ENCODE data around the gene CFAP251.

The CFAP251 gene

DNA sequence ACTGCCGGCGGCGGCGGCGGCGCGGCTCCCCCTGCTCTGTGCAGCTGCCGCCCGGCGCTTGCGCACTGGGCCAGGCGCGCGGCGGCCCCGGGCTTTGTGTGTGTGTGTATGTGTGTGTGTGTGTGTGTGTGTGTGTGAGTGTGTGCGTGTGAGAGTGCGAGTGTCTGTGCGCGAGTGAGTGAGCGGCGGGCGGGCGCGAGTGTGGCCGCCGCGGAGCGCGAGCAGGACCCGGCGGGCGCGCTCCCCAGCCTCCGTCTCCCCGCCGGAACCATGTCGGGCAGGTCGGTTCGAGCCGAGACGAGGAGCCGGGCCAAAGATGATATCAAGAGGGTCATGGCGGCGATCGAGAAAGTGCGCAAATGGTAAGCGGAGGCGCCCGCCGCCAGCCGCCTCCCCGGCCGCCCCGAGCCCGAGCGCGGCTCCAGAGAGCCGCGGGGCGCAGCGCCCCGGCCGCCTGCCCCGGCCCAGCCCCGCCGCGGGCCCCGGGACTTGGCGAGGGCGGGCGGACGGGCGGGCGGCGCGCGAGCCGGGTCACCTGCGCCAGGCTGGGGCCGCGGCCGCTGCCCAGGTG, 103.5 kb downstream of the CFAP251 start, which contains the start of gene BCL7A:
Gene BCL7A (plus strand): TSS at position 63 of the 571 bp plus-strand sequence. CDS start 208 bp downstream, at position 271.
- no peak for DNase-seq (ENCODE audit: insufficient read length, low spot score)
- peak; percentile 74 for FAIRE-seq
- TF ChIP-seq TAF1 (IDR thresholded peaks at IDR 0.05; ENCODE audit: low read depth, low read length): no peak
- no peak for TF ChIP-seq POLR2A (IDR thresholded peaks at IDR 0.05; ENCODE audit: low read depth, low read length)
- TF ChIP-seq PAX5 (IDR thresholded peaks at IDR 0.05; ENCODE audit: insufficient read depth, low read length, severe bottlenecking): no peak

DNA sequence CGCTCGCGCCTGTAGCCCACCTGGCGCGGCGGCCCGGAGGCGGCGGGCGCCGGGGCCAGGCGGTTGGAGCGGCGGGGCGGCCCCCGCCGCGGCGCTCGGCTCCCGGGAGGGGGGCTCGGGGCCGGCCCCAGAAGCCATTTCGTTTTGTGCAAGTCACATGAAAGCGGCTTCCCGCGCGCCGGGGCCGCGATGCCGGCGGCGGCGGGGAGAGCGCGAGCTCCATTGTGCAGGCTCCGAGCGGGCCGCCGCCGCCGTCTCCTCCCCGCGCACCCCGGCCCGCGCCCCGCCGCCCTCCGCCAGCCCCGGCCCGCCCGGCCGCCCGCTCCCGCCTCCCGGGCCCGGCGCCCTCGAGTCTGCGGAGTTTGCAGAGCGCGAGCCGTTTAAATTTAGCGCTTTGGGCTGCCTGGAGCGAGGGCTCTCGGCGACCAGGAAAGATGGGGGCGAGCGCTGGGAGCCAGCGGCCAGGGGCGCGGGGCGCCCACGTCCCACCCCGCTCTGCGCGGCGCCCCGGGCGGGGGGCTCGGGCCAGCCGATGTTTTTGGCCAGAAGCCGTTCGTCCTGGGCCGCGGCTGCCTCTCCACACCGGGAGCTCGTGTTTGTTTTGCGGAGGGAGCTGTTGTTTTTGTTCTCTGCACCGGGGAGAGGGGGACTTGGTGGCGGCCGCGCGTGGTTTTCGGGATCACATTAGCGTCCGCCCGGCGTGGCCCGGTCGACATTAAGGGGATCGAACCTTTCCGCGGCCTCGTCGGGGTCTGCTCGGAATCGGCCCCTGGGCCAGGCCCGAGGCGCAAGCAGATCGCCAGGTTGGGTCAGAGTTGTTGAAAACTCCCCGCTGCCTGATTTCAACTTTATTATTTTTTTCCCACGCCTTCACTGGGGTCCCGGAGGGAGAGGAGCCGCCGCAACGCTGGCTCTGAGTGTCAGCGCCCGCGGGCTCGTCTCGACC, 104.3 kb downstream of the CFAP251 start:
- TF ChIP-seq PAX5 (IDR thresholded peaks at IDR 0.05; ENCODE audit: insufficient read depth, low read length, severe bottlenecking): no peak
- TF ChIP-seq POLR2A (IDR thresholded peaks at IDR 0.05; ENCODE audit: low read depth, low read length): no peak
- TF ChIP-seq POU2F2 (IDR thresholded peaks at IDR 0.05; ENCODE audit: low read depth, low read length): no peak
- no peak for TF ChIP-seq TAF1 (IDR thresholded peaks at IDR 0.05; ENCODE audit: low read depth, low read length)
- no peak for TF ChIP-seq SPI1 (IDR thresholded peaks at IDR 0.05; ENCODE audit: low read depth, low read length)
- no peak for TF ChIP-seq POLR2AphosphoS5 (IDR thresholded peaks at IDR 0.05; ENCODE audit: low read depth, low read length)
- FAIRE-seq (no peak), DNase-seq (ENCODE audit: insufficient read length, low spot score) (no peak)

DNA sequence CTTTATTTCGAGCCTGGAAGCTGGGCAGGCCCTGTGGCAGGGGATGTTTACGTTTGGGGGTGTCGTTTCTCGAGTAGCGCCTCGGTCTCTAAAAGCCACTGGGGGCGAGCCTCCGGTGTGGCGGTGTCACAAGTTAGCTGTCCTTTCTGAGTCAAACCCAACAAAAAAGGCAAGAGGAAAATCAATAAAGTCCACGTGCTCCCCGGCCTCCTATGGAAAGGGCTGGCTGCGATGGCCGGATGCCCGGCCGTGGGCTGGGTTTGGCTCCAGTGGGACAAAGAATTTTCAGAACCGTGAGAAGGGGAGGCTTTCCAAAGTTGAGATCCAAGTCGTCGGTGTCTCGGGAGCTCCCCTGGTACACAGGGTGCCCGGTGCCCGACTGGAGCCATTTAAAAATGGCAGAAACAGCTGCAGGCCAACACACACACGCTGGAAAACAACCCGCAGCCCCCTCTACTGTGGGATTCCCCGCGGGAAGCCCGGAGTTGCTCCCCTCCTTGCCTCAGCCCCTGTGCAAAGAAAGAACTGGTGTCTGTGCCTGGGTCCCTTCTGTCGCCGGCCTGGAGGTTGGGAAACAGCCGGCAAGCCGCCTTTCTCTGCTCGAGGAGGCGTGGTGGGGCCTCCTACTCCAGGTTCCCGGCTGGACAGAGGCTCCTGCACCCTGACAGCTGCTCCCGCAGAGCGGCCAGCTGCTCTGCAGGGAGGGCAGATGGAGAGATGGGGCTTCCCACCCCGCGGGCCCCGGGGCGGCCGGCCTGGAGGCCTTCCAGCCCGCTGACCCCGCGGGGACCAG, 105.1 kb downstream of the CFAP251 start:
- TF ChIP-seq SPI1 (IDR thresholded peaks at IDR 0.05; ENCODE audit: low read depth, low read length) (no peak), PAX5 (IDR thresholded peaks at IDR 0.05; ENCODE audit: insufficient read depth, low read length, severe bottlenecking) (no peak), POLR2AphosphoS5 (IDR thresholded peaks at IDR 0.05; ENCODE audit: low read depth, low read length) (no peak), POLR2A (IDR thresholded peaks at IDR 0.05; ENCODE audit: low read depth, low read length) (no peak), POU2F2 (IDR thresholded peaks at IDR 0.05; ENCODE audit: low read depth, low read length) (no peak), TAF1 (IDR thresholded peaks at IDR 0.05; ENCODE audit: low read depth, low read length) (no peak)
- DNase-seq (ENCODE audit: insufficient read length, low spot score) (no peak), FAIRE-seq (no peak)

- TF ChIP-seq POU2F2 (IDR thresholded peaks at IDR 0.05; ENCODE audit: low read depth, low read length): no peak
- no peak for TF ChIP-seq TAF1 (IDR thresholded peaks at IDR 0.05; ENCODE audit: low read depth, low read length)
- TF ChIP-seq PAX5 (IDR thresholded peaks at IDR 0.05; ENCODE audit: insufficient read depth, low read length, severe bottlenecking): no peak
- no peak for TF ChIP-seq POLR2A (IDR thresholded peaks at IDR 0.05; ENCODE audit: low read depth, low read length)
- TF ChIP-seq SPI1 (IDR thresholded peaks at IDR 0.05; ENCODE audit: low read depth, low read length): no peak
- TF ChIP-seq POLR2AphosphoS5 (IDR thresholded peaks at IDR 0.05; ENCODE audit: low read depth, low read length): no peak
- DNase-seq (ENCODE audit: insufficient read length, low spot score) (no peak), FAIRE-seq (peak; percentile 9)
Observed at GRCh38 chr12:122024132-122024785, 105.9 kb downstream of the CFAP251 start.

DNA sequence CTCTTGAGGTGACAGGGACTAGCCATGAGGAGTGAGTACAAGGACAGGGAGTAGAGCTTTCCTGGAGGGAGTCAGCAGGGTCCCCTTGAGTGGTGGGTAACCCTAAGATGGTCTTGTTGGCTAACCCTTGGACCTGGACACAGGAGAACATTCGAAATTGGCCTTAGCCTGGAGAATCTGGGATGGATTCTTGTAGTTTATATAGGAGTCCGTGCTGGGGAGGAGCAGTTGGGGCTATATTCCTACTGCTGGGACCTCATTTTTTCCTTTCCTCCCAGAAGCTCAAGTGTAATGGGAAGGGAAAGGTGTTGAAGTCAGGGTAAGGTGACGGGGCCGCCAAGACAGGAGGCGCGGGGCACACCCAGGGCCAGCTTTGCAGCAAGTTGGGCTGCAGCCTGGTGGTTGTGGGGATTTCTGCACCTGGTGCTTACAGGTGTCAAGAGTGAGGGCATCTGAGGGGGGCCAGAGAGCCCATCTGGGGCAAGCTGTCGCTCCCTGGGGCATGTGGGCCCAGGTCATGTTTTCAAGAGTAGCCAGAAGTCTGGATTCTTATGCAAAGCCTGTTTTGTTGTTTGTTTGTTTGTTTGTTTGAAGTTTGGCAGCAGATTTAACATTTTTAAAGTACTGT, 108.4 kb downstream of the CFAP251 start:
- FAIRE-seq: no peak
- no peak for DNase-seq (ENCODE audit: insufficient read length, low spot score)
- no peak for TF ChIP-seq POU2F2 (IDR thresholded peaks at IDR 0.05; ENCODE audit: low read depth, low read length)
- no peak for TF ChIP-seq TAF1 (IDR thresholded peaks at IDR 0.05; ENCODE audit: low read depth, low read length)
- TF ChIP-seq POLR2AphosphoS5 (IDR thresholded peaks at IDR 0.05; ENCODE audit: low read depth, low read length): no peak
- no peak for TF ChIP-seq PAX5 (IDR thresholded peaks at IDR 0.05; ENCODE audit: insufficient read depth, low read length, severe bottlenecking)
- TF ChIP-seq POLR2A (IDR thresholded peaks at IDR 0.05; ENCODE audit: low read depth, low read length): no peak

DNA sequence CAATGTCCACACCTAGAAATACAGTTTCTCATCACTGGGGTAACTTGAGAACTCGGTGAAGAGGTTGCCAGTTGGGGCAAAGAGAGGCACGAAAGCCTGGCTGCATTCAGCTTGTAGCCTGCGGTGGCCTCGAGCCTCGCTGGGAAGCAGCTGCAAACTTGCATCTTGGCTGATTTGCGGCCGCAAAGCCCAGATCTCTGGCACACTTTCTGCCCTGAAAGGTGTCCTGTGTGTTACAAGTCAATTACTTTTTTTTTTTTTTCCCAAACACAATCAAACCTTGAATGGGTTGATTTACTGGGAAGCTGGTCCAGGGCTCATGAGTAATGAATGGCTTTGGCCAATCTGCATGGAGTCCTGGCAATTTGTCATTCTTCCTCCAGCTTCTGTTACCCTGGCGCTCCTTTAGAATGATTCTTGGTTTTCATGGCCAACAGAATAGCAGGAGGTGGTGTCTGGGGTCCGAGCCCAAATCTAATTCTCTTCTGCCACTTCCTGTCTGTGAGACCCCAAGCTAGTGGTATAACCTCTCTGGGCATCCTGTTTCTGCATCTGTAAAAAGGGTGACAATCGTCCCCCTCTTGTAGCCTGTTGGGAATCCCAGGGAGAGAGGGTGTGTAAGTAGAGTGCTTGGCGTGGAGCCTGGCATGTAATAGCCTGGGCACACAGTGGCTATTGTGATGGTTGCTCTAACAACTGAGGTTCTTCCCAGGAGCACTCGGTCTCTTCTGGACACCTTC, 109.9 kb downstream of the CFAP251 start:
- FAIRE-seq (peak; percentile 33), DNase-seq (ENCODE audit: insufficient read length, low spot score) (no peak)
- TF ChIP-seq POLR2A (IDR thresholded peaks at IDR 0.05; ENCODE audit: low read depth, low read length) (no peak), POLR2AphosphoS5 (IDR thresholded peaks at IDR 0.05; ENCODE audit: low read depth, low read length) (no peak), POU2F2 (IDR thresholded peaks at IDR 0.05; ENCODE audit: low read depth, low read length) (no peak), TAF1 (IDR thresholded peaks at IDR 0.05; ENCODE audit: low read depth, low read length) (no peak), PAX5 (IDR thresholded peaks at IDR 0.05; ENCODE audit: insufficient read depth, low read length, severe bottlenecking) (no peak), SPI1 (IDR thresholded peaks at IDR 0.05; ENCODE audit: low read depth, low read length) (no peak)

- DNase-seq (ENCODE audit: insufficient read length, low spot score) (peak; percentile 84), FAIRE-seq (peak; percentile 98)
- TF ChIP-seq TAF1 (IDR thresholded peaks at IDR 0.05; ENCODE audit: low read depth, low read length) (no peak), POLR2AphosphoS5 (IDR thresholded peaks at IDR 0.05; ENCODE audit: low read depth, low read length) (no peak), SPI1 (IDR thresholded peaks at IDR 0.05; ENCODE audit: low read depth, low read length) (no peak), POLR2A (IDR thresholded peaks at IDR 0.05; ENCODE audit: low read depth, low read length) (no peak), POU2F2 (IDR thresholded peaks at IDR 0.05; ENCODE audit: low read depth, low read length) (no peak), PAX5 (IDR thresholded peaks at IDR 0.05; ENCODE audit: insufficient read depth, low read length, severe bottlenecking) (peak; percentile 92)
Observed at GRCh38 chr12:122028905-122029560, 110.6 kb downstream of the CFAP251 start.
